Mucosa of stomach (tissue), 1 donor: ENCODE data around the gene ACP4.
"Not testable (repeated sequence)": the region's sequence is repeated elsewhere in the genome, so short reads cannot be mapped to it uniquely, and the experiment has no call there.

Experiments
- H3K27me3 ChIP-seq: one replicate; pipeline ENCODE4 v1.7.0; 2013; ENCODE audit warnings: mild to moderate bottlenecking, low read length; ENCODE audit not compliant: control insufficient read depth, insufficient read depth
- H3K36me3 ChIP-seq: one replicate; pipeline ENCODE4 v1.7.0; 2013; ENCODE audit warnings: low read length; ENCODE audit not compliant: control insufficient read depth, insufficient read depth
- H3K4me1 ChIP-seq: one replicate; pipeline ENCODE4 v1.7.0; 2013; ENCODE audit warnings: mild to moderate bottlenecking, low read length; ENCODE audit not compliant: control insufficient read depth, insufficient read depth
- H3K4me3 ChIP-seq: one replicate; pipeline ENCODE4 v1.7.0; 2013; ENCODE audit warnings: low read length
- H3K9ac ChIP-seq: one replicate; pipeline ENCODE4 v1.7.0; 2013; ENCODE audit warnings: mild to moderate bottlenecking, low read length, moderate library complexity
- H3K9me3 ChIP-seq: one replicate; pipeline ENCODE4 v1.7.0; 2013; ENCODE audit warnings: mild to moderate bottlenecking, low read length, moderate library complexity; ENCODE audit not compliant: control insufficient read depth
- donor health status: Pancreatic carcinoma.

Gene ACP4

GRCh38 chr19:50790396-50790795, at the start of gene ACP4:
ACP4 (plus strand) TSS chr19:50790415; CDS start chr19:50790415, 0 bp downstream.
- Histone ChIP-seq H3K27me3 (peaks cover 3% of the 10 kb centered on the region), H3K4me1 (no peaks in the 10 kb centered on the region), H3K4me3 (no peak within 1 kb of the TSS), H3K9ac (no peak within 1 kb of the TSS), H3K9me3 (no peaks in the 10 kb centered on the region), H3K36me3 (no peaks in the 10 kb centered on the region)

- H3K9ac ChIP-seq, result no peak overlapping the region
- H3K4me1 ChIP-seq, result no peaks in the 10 kb centered on the region
- no peak overlapping the region for H3K4me3 ChIP-seq
- H3K36me3 ChIP-seq, result no peaks in the 10 kb centered on the region
- peaks cover 17% of the 10 kb centered on the region for H3K27me3 ChIP-seq
- no peaks in the 10 kb centered on the region for H3K9me3 ChIP-seq
Observed at GRCh38 chr19:50741179-50741933, 48.9 kb upstream of the ACP4 start.

GRCh38 chr19:50743537-50743936, 46.7 kb upstream of the ACP4 start:
- Histone ChIP-seq H3K9me3 (no peaks in the 10 kb centered on the region), H3K9ac (no peak overlapping the region), H3K4me1 (no peaks in the 10 kb centered on the region), H3K27me3 (peaks cover 17% of the 10 kb centered on the region), H3K4me3 (no peak overlapping the region), H3K36me3 (no peaks in the 10 kb centered on the region)

GRCh38 chr19:50745221-50745620, 45.0 kb upstream of the ACP4 start:
- Histone ChIP-seq H3K9me3 (no peaks in the 10 kb centered on the region), H3K36me3 (no peaks in the 10 kb centered on the region), H3K9ac (no peak overlapping the region), H3K27me3 (peaks cover 13% of the 10 kb centered on the region), H3K4me1 (no peaks in the 10 kb centered on the region), H3K4me3 (no peak overlapping the region)

- not testable (repeated sequence) for H3K4me3 ChIP-seq, H3K4me1 ChIP-seq, H3K9ac ChIP-seq, H3K36me3 ChIP-seq, H3K9me3 ChIP-seq, H3K27me3 ChIP-seq
Observed at GRCh38 chr19:50747141-50747540, 43.1 kb upstream of the ACP4 start.

- Histone ChIP-seq H3K9me3 (no peaks in the 10 kb centered on the region), H3K4me3 (no peak overlapping the region), H3K4me1 (no peaks in the 10 kb centered on the region), H3K9ac (no peak overlapping the region), H3K36me3 (no peaks in the 10 kb centered on the region), H3K27me3 (no peaks in the 10 kb centered on the region)
Observed at GRCh38 chr19:50749490-50749889, 40.7 kb upstream of the ACP4 start.

- H3K9ac ChIP-seq, result no peak overlapping the region
- H3K4me1 ChIP-seq, result no peaks in the 10 kb centered on the region
- H3K36me3 ChIP-seq, result no peaks in the 10 kb centered on the region
- no peaks in the 10 kb centered on the region for H3K27me3 ChIP-seq
- no peak overlapping the region for H3K4me3 ChIP-seq
- H3K9me3 ChIP-seq, result no peaks in the 10 kb centered on the region
Observed at GRCh38 chr19:50750010-50750409, 40.2 kb upstream of the ACP4 start.

- Histone ChIP-seq H3K4me3 (no peak overlapping the region), H3K36me3 (no peaks in the 10 kb centered on the region), H3K9me3 (no peaks in the 10 kb centered on the region), H3K4me1 (no peaks in the 10 kb centered on the region), H3K9ac (no peak overlapping the region), H3K27me3 (no peaks in the 10 kb centered on the region)
Observed at GRCh38 chr19:50753879-50754278, 36.3 kb upstream of the ACP4 start.

GRCh38 chr19:50756244-50756643, 34.0 kb upstream of the ACP4 start:
- H3K4me3 ChIP-seq, H3K9me3 ChIP-seq, H3K9ac ChIP-seq, H3K4me1 ChIP-seq, H3K36me3 ChIP-seq, H3K27me3 ChIP-seq: not testable (repeated sequence)

- not testable (repeated sequence) for H3K27me3 ChIP-seq, H3K9ac ChIP-seq, H3K9me3 ChIP-seq, H3K4me1 ChIP-seq, H3K36me3 ChIP-seq, H3K4me3 ChIP-seq
Observed at GRCh38 chr19:50757624-50758023, 32.6 kb upstream of the ACP4 start.

- H3K27me3 ChIP-seq, H3K36me3 ChIP-seq, H3K4me1 ChIP-seq, H3K4me3 ChIP-seq, H3K9me3 ChIP-seq, H3K9ac ChIP-seq: not testable (repeated sequence)
Observed at GRCh38 chr19:50759076-50759475, 31.1 kb upstream of the ACP4 start.

- Histone ChIP-seq H3K9me3 (no peaks in the 10 kb centered on the region), H3K27me3 (no peaks in the 10 kb centered on the region), H3K4me1 (no peaks in the 10 kb centered on the region), H3K4me3 (no peak overlapping the region), H3K9ac (no peak overlapping the region), H3K36me3 (no peaks in the 10 kb centered on the region)
Observed at GRCh38 chr19:50759886-50760285, 30.3 kb upstream of the ACP4 start.

GRCh38 chr19:50761501-50761900, 28.7 kb upstream of the ACP4 start:
- not testable (repeated sequence) for H3K4me1 ChIP-seq, H3K9ac ChIP-seq, H3K36me3 ChIP-seq, H3K9me3 ChIP-seq, H3K4me3 ChIP-seq, H3K27me3 ChIP-seq
